NT2/D1 (cell line): Measurements from ENCODE around the gene TFG.

Source experiments
- SUZ12 ChIP-seq: IDR thresholded peaks from 2 replicates; pipeline ENCODE4 v1.6.1; 2011; ENCODE audit not compliant: insufficient read length, insufficient read depth; ENCODE audit errors: extremely low read depth
- YY1 ChIP-seq: IDR thresholded peaks from 2 replicates; pipeline ENCODE4 v1.6.1; 2011; ENCODE audit not compliant: insufficient read length, insufficient read depth
- ZNF274 ChIP-seq: IDR thresholded peaks from 2 replicates; pipeline ENCODE4 v1.6.1; 2011; ENCODE audit warnings: mild to moderate bottlenecking, low read depth, low read length

DNA sequence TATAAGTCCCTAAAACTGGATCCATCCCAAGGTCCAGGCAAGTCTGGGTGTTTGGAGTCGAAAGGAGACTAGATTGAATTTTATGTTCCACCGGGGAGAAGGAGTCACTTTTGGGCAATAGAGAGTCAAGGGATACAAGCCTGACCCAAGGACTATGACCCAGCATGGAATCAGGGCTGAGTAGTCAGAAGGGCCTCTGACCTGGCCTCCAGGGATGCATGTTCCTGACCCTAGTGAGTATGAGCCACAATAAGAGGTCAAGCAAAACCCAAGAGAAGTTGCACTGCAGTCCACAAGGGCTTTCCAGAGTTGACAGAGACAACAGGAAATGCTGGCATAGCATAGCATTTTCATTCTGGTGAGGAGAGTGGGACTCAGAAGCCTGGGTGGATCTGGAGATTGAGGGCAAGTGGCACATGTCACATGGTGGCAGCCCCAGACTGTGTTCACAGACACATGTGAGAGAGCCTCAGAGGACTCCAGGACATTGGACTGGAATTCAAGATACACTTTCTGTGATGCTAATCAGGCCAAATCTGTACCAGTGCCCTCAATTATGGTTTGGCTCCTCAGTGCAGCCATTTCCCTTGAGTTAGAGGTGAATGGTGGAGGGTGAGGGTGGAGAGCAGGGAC is 66.9 kb downstream of the TFG start:
- TF ChIP-seq SUZ12 (no peak), YY1 (no peak), ZNF274 (no peak)
